Measurements from ENCODE around the gene CCDC186. TPM values are rescaled to one million over a fixed set of nuclear protein-coding genes. Genes with fewer than 3 reads are reported as not detected.

The CCDC186 gene
- polyA plus RNA-seq, 5 donors: 20.3 to 51.4 (median 42.3) TPM

Other genes with a start within 250 kb of the CCDC186 start
- 1 to 10 TPM; 1.3 to 3.3 (median 3.0) TPM for gene ADRB1, start 130.3 kb downstream of the CCDC186 start, polyA plus RNA-seq (ENCODE audit: insufficient read depth in 1 of 5, insufficient read length in 5 of 5, low replicate concordance in 1 of 5)
- under 1 TPM; 0.18 to 0.40 (median 0.19) TPM for gene TDRD1, start 5.2 kb upstream of the CCDC186 start, polyA plus RNA-seq (ENCODE audit: insufficient read depth in 1 of 5, insufficient read length in 5 of 5, low replicate concordance in 1 of 5)
- 10 to 100 TPM; 21.6 to 30.6 (median 24.8) TPM for gene VWA2, start 65.1 kb upstream of the CCDC186 start, polyA plus RNA-seq (ENCODE audit: insufficient read depth in 1 of 5, insufficient read length in 5 of 5, low replicate concordance in 1 of 5)
- gene AFAP1L2, start 230.3 kb upstream of the CCDC186 start, polyA plus RNA-seq (ENCODE audit: insufficient read depth in 1 of 5, insufficient read length in 5 of 5, low replicate concordance in 1 of 5): 10 to 100 TPM; 30.3 to 38.1 (median 33.8) TPM

All from right lung (tissue), 5 donors.